Naive thymus-derived CD4-positive, alpha-beta T cell (primary cell): ENCODE data around the gene MORF4L2. TPM values are rescaled to one million over a fixed set of nuclear protein-coding genes. Genes with fewer than 3 reads are reported as not detected.

ENCODE experiments used
- ATAC-seq: fragments of 150-1000 bp; cut with Tn5 transposase; 2 replicates; pipeline ENCODE4 v1.10.0; 2021; ENCODE audit warnings: mild to moderate bottlenecking, moderate library complexity
- CTCF ChIA-PET: fragments of 350-600 bp; sonication (Branson Sonifier 250); formaldehyde crosslinking; loops from one replicate; lab custom pipeline; 2021; ENCODE audit warnings: antibody characterized with exemption; lab: Charles Lee
- POLR2A ChIA-PET: fragments of 350-600 bp; sonication (Branson Sonifier 250); formaldehyde crosslinking; loops from one replicate; lab custom pipeline; 2021; ENCODE audit warnings: antibody characterized with exemption, inconsistent platforms; lab: Charles Lee
- DNase-seq, 9 donors: peaks; one replicate each; pipeline versions ENCODE4 v3.0.0 to v3.0.0-alpha.2; 2020 to 2022; ENCODE audit warnings: mixed read lengths in 1 of 9
- H3K27ac ChIP-seq: one replicate; pipeline ENCODE4 v1.7.0; 2013; ENCODE audit warnings: mild to moderate bottlenecking, low read depth, low read length, moderate library complexity
- H3K27me3 ChIP-seq, 2 donors: one replicate each; pipeline ENCODE4 v1.7.0; 2013; ENCODE audit warnings: low read length in 2 of 2, mild to moderate bottlenecking in 2 of 2, moderate library complexity in 2 of 2; ENCODE audit not compliant: control insufficient read depth in 2 of 2, insufficient read depth in 2 of 2
- H3K36me3 ChIP-seq, 3 experiments: 1 replicate in 2 of 3; 2 replicates in 1 of 3; pipeline ENCODE4 v1.7.0; 2013; ENCODE audit warnings: low read length in 3 of 3, mild to moderate bottlenecking in 3 of 3, moderate library complexity in 1 of 3; ENCODE audit not compliant: insufficient read depth in 3 of 3, control insufficient read depth in 2 of 3
- H3K4me1 ChIP-seq, 2 donors: one replicate each; pipeline ENCODE4 v1.7.0; 2013; ENCODE audit warnings: low read length in 2 of 2, mild to moderate bottlenecking in 2 of 2, moderate library complexity in 1 of 2; ENCODE audit not compliant: control insufficient read depth in 2 of 2, insufficient read depth in 2 of 2
- H3K4me3 ChIP-seq: 2 replicates; pipeline ENCODE4 v1.7.0; 2013; ENCODE audit warnings: mild to moderate bottlenecking, low read length
- H3K9me3 ChIP-seq, 3 experiments: 1 replicate in 2 of 3; 2 replicates in 1 of 3; pipeline ENCODE4 v1.7.0; 2013; ENCODE audit warnings: low read length in 3 of 3; ENCODE audit not compliant: control insufficient read depth in 2 of 3
- H3K27ac Mint-ChIP-seq, 9 donors: one replicate each; pipeline ENCODE4 v1.8.0; 2020 to 2022; ENCODE audit warnings: mixed read lengths in 9 of 9, mild to moderate bottlenecking in 8 of 9, moderate library complexity in 5 of 9, inconsistent platforms in 2 of 9
- H3K27me3 Mint-ChIP-seq, 5 donors: one replicate each; pipeline ENCODE4 v1.8.0; 2021 to 2022; ENCODE audit warnings: mixed read lengths in 5 of 5, mild to moderate bottlenecking in 1 of 5
- H3K36me3 Mint-ChIP-seq, 5 donors: one replicate each; pipeline ENCODE4 v1.8.0; 2020 to 2022; ENCODE audit warnings: mixed read lengths in 5 of 5, mild to moderate bottlenecking in 3 of 5, inconsistent platforms in 1 of 5
- H3K4me1 Mint-ChIP-seq, 7 donors: one replicate each; pipeline ENCODE4 v1.8.0; 2020 to 2022; ENCODE audit warnings: mixed read lengths in 7 of 7, mild to moderate bottlenecking in 3 of 7, inconsistent platforms in 1 of 7
- H3K4me3 Mint-ChIP-seq, 10 donors: one replicate each; pipeline ENCODE4 v1.8.0; 2020 to 2022; ENCODE audit warnings: mild to moderate bottlenecking in 10 of 10, mixed read lengths in 10 of 10, moderate library complexity in 6 of 10, inconsistent platforms in 2 of 10
- H3K9me3 Mint-ChIP-seq, 11 donors: one replicate each; pipeline ENCODE4 v1.8.0; 2020 to 2022; ENCODE audit warnings: mixed read lengths in 11 of 11, mild to moderate bottlenecking in 4 of 11, inconsistent platforms in 1 of 11, moderate library complexity in 1 of 11
- intact Hi-C, 2 donors: fragments of 100-400 bp; cut with micrococcal nuclease; formaldehyde crosslinking; loops; one replicate each; pipeline ENCODE4 v1.15.1; 2023
- polyA plus RNA-seq, 2 donors: library from polyadenylated mRNA; unstranded; fragments of 300-500 nt; fragmentation: Illumina TruSeq; gene quantifications; one replicate each; pipeline ENCODE4 v1.2.3, GENCODE V29; 2021
- total RNA-seq, 6 experiments: library from RNA in 5 of 6; stranded (reverse) in 5 of 6; gene quantifications; 1 replicate in 5 of 6; 2 replicates in 1 of 6; pipeline ENCODE4 v1.2.3 and lab custom pipeline; 2021 to 2026

The MORF4L2 gene
- total RNA-seq (100 to 1,000 TPM; 103 to 177 (median 143) TPM), polyA plus RNA-seq (10 to 100 TPM; 86.8 to 90.3 TPM), total RNA-seq (lab: John Stamatoyannopoulos, UW) (90.7 reads per million, percentile 83 among the genes with 10 or more reads in this experiment)

- POLR2A ChIA-PET: interaction anchor here (0.7 to 1.0 kb wide), 4 partner anchors 9 to 471 kb away, joined by 3 to 6 read pairs (median 3); partner anchors contain the start of gene SLC25A53
- Mint-ChIP-seq H3K36me3 (peaks cover 0 to 9% (median 5%) of the 10 kb centered on the region in 5 donors), H3K27me3 (no peaks in the 10 kb centered on the region), H3K27ac (peak within 1 kb of the TSS in 5 of 9 donors; percentile 77 to 92 (median 81)), H3K4me3 (peak within 1 kb of the TSS in 6 of 10 donors; percentile 69 to 91 (median 82)), H3K4me1 (peaks cover 0 to 23% (median 10%) of the 10 kb centered on the region in 7 donors), H3K9me3 (no peaks in the 10 kb centered on the region)
- CTCF ChIA-PET: no interaction called here
- H3K36me3 ChIP-seq: peaks cover 0 to 14% (median 8%) of the 10 kb centered on the region in 3 experiments
- peak; percentile 42 to 96 (median 89) for DNase-seq
- peak; percentile 90 for ATAC-seq
- peak within 1 kb of the TSS; percentile 83 for H3K4me3 ChIP-seq
- H3K9me3 ChIP-seq: no peaks in the 10 kb centered on the region
- intact Hi-C loops: loop anchor here (1.0 to 10.0 kb wide), 18 partner anchors 58 to 1754 kb away; partner anchors contain the start of genes TCEAL1 (in 2 of the 2), ZMAT1 (in 2 of the 2), BEX2 (in 1 of the 2) and BEX4 (in 1 of the 2)
- peaks cover 4 to 13% of the 10 kb centered on the region in 2 donors for H3K4me1 ChIP-seq
- peak within 1 kb of the TSS; percentile 94 for H3K27ac ChIP-seq
- no peaks in the 10 kb centered on the region for H3K27me3 ChIP-seq
Measured at GRCh38 chrX:103686199-103687072, at the start of gene MORF4L2. MORF4L2 (minus strand) TSS chrX:103686699; CDS start chrX:103677027, 9,672 bp downstream.

- Histone ChIP-seq H3K27ac (no peak overlapping the region), H3K36me3 (no peaks in the 10 kb centered on the region), H3K27me3 (no peaks in the 10 kb centered on the region), H3K4me3 (no peak overlapping the region), H3K9me3 (no peaks in the 10 kb centered on the region), H3K4me1 (no peaks in the 10 kb centered on the region)
- intact Hi-C loops: no loop called here
- ATAC-seq (no peak), DNase-seq (no peak)
- H3K27me3 Mint-ChIP-seq: peaks cover 0 to 15% (median 5%) of the 10 kb centered on the region in 5 donors
- peaks cover 0 to 6% (median 0%) of the 10 kb centered on the region in 7 donors for H3K4me1 Mint-ChIP-seq
- no peak overlapping the region for H3K27ac Mint-ChIP-seq
- H3K9me3 Mint-ChIP-seq: no peaks in the 10 kb centered on the region
- POLR2A ChIA-PET: no interaction called here
- H3K4me3 Mint-ChIP-seq: no peak overlapping the region
- CTCF ChIA-PET: no interaction called here
- H3K36me3 Mint-ChIP-seq: no peaks in the 10 kb centered on the region
Measured at GRCh38 chrX:103734125-103734760, 47.7 kb upstream of the MORF4L2 start.

GRCh38 chrX:103733017-103733416 is 46.5 kb upstream of the MORF4L2 start:
- no peak overlapping the region for H3K4me3 ChIP-seq
- Mint-ChIP-seq H3K9me3 (no peaks in the 10 kb centered on the region), H3K4me3 (no peak overlapping the region), H3K4me1 (peaks cover 0 to 6% (median 0%) of the 10 kb centered on the region in 7 donors), H3K36me3 (no peaks in the 10 kb centered on the region), H3K27me3 (peaks cover 0 to 15% (median 5%) of the 10 kb centered on the region in 5 donors), H3K27ac (no peak overlapping the region)
- H3K9me3 ChIP-seq: no peaks in the 10 kb centered on the region
- H3K4me1 ChIP-seq: no peaks in the 10 kb centered on the region
- POLR2A ChIA-PET: no interaction called here
- no peaks in the 10 kb centered on the region for H3K27me3 ChIP-seq
- no peak for DNase-seq
- intact Hi-C loops: no loop called here
- CTCF ChIA-PET: interaction anchor here (0.6 kb wide), 1 partner anchor 1127 kb away, joined by 3 read pairs; no protein-coding TSS in a partner anchor
- ATAC-seq: no peak
- no peaks in the 10 kb centered on the region for H3K36me3 ChIP-seq
- H3K27ac ChIP-seq: no peak overlapping the region

- no peak for ATAC-seq
- Histone ChIP-seq H3K27ac (no peak overlapping the region), H3K27me3 (no peaks in the 10 kb centered on the region), H3K36me3 (no peaks in the 10 kb centered on the region), H3K9me3 (no peaks in the 10 kb centered on the region), H3K4me3 (no peak overlapping the region), H3K4me1 (no peaks in the 10 kb centered on the region)
- peaks cover 0 to 15% (median 5%) of the 10 kb centered on the region in 5 donors for H3K27me3 Mint-ChIP-seq
- no peaks in the 10 kb centered on the region for H3K36me3 Mint-ChIP-seq
- no peak overlapping the region for H3K4me3 Mint-ChIP-seq
- peaks cover 0 to 6% (median 0%) of the 10 kb centered on the region in 7 donors for H3K4me1 Mint-ChIP-seq
- no peak for DNase-seq
- H3K9me3 Mint-ChIP-seq: no peaks in the 10 kb centered on the region
- ChIA-PET POLR2A (no interaction called here), CTCF (no interaction called here)
- intact Hi-C loops: no loop called here
- H3K27ac Mint-ChIP-seq: no peak overlapping the region
Measured at GRCh38 chrX:103730796-103731493, 44.4 kb upstream of the MORF4L2 start.

GRCh38 chrX:103730147-103730795 is 43.8 kb upstream of the MORF4L2 start:
- H3K9me3 Mint-ChIP-seq: no peaks in the 10 kb centered on the region
- Histone ChIP-seq H3K9me3 (no peaks in the 10 kb centered on the region), H3K27me3 (no peaks in the 10 kb centered on the region), H3K4me3 (no peak overlapping the region), H3K36me3 (no peaks in the 10 kb centered on the region), H3K4me1 (no peaks in the 10 kb centered on the region), H3K27ac (no peak overlapping the region)
- H3K27me3 Mint-ChIP-seq: peaks cover 0 to 15% (median 5%) of the 10 kb centered on the region in 5 donors
- peaks cover 0 to 6% (median 0%) of the 10 kb centered on the region in 7 donors for H3K4me1 Mint-ChIP-seq
- peak; percentile 49 for ATAC-seq
- POLR2A ChIA-PET: no interaction called here
- no peak overlapping the region for H3K27ac Mint-ChIP-seq
- CTCF ChIA-PET: no interaction called here
- DNase-seq: no peak
- H3K36me3 Mint-ChIP-seq: no peaks in the 10 kb centered on the region
- H3K4me3 Mint-ChIP-seq: no peak overlapping the region
- intact Hi-C loops: no loop called here

GRCh38 chrX:103729015-103729414 is 42.5 kb upstream of the MORF4L2 start:
- Histone ChIP-seq H3K27me3 (no peaks in the 10 kb centered on the region), H3K27ac (no peak overlapping the region), H3K36me3 (no peaks in the 10 kb centered on the region), H3K4me3 (no peak overlapping the region), H3K4me1 (no peaks in the 10 kb centered on the region), H3K9me3 (no peaks in the 10 kb centered on the region)
- ChIA-PET CTCF (no interaction called here), POLR2A (no interaction called here)
- ATAC-seq: no peak
- no peaks in the 10 kb centered on the region for H3K36me3 Mint-ChIP-seq
- no peak for DNase-seq
- H3K9me3 Mint-ChIP-seq: no peaks in the 10 kb centered on the region
- intact Hi-C loops: no loop called here
- H3K27me3 Mint-ChIP-seq: peaks cover 0 to 15% (median 5%) of the 10 kb centered on the region in 5 donors
- no peak overlapping the region for H3K27ac Mint-ChIP-seq
- H3K4me3 Mint-ChIP-seq: no peak overlapping the region
- H3K4me1 Mint-ChIP-seq: peaks cover 0 to 6% (median 0%) of the 10 kb centered on the region in 7 donors
